OCI-LY1 (cell line): ENCODE data around the gene TPRKB.
"Not testable (repeated sequence)": the region's sequence is repeated elsewhere in the genome, so short reads cannot be mapped to it uniquely, and the experiment has no call there.

ENCODE experiments used
- H2AFZ ChIP-seq: fragments of 200-600 bp; sonication (generic), shearing (Covaris generic); 2 replicates; pipeline ENCODE4 v1.6.0; 2014; ENCODE audit warnings: antibody characterized with exemption, mild to moderate bottlenecking, low read length
- H3F3A ChIP-seq: fragments of 200-600 bp; sonication (generic), shearing (Covaris generic); 2 replicates; pipeline ENCODE4 v1.6.0; 2014; ENCODE audit warnings: mild to moderate bottlenecking, antibody characterized with exemption, low read length, moderate library complexity; ENCODE audit not compliant: insufficient read depth
- H3K27ac ChIP-seq: fragments of 200-600 bp; sonication (generic); 2 replicates; pipeline ENCODE4 v1.5.1; 2014; ENCODE audit warnings: low read length, mixed run types, mild to moderate bottlenecking, low read depth; ENCODE audit not compliant: poor library complexity, severe bottlenecking
- H3K27me3 ChIP-seq: fragments of 200-600 bp; sonication (generic); 2 replicates; pipeline ENCODE4 v1.6.0; 2014; ENCODE audit warnings: antibody characterized with exemption, mild to moderate bottlenecking, low read length, moderate library complexity; ENCODE audit not compliant: insufficient read depth
- H3K36me3 ChIP-seq: fragments of 200-600 bp; sonication (generic); 2 replicates; pipeline ENCODE4 v1.6.1; 2014; ENCODE audit warnings: mild to moderate bottlenecking, antibody characterized with exemption, low read length, moderate library complexity, mixed read lengths; ENCODE audit not compliant: insufficient read depth
- H3K4me1 ChIP-seq: fragments of 200-600 bp; sonication (generic); 2 replicates; pipeline ENCODE4 v1.5.1; 2014; ENCODE audit warnings: mild to moderate bottlenecking, low read length, moderate library complexity; ENCODE audit not compliant: insufficient read depth, severe bottlenecking
- H3K4me2 ChIP-seq: fragments of 200-600 bp; sonication (generic), shearing (Covaris generic); 2 replicates; pipeline ENCODE4 v1.6.1; 2014; ENCODE audit warnings: low read length
- H3K4me3 ChIP-seq: fragments of 200-600 bp; sonication (generic); 2 replicates; pipeline ENCODE4 v1.5.1; 2014; ENCODE audit warnings: low read length, low read depth, mild to moderate bottlenecking, mixed read lengths; ENCODE audit not compliant: poor library complexity, severe bottlenecking
- H3K79me2 ChIP-seq: fragments of 200-600 bp; shearing (Covaris generic); 2 replicates; pipeline ENCODE4 v1.6.1; 2016; ENCODE audit warnings: mixed run types, low read length, mixed read lengths; ENCODE audit not compliant: insufficient read depth
- H3K9ac ChIP-seq: fragments of 200-600 bp; sonication (generic), shearing (Covaris generic); 2 replicates; pipeline ENCODE4 v1.6.1; 2014; ENCODE audit warnings: mild to moderate bottlenecking, low read length, mixed read lengths
- H3K9me2 ChIP-seq: fragments of 200-600 bp; sonication (generic), shearing (Covaris generic); 2 replicates; pipeline ENCODE4 v1.6.1; 2014; ENCODE audit warnings: low read depth, mild to moderate bottlenecking, low read length, mixed read lengths
- H3K9me3 ChIP-seq: fragments of 200-600 bp; shearing (Covaris generic); 2 replicates; pipeline ENCODE4 v1.6.1; 2014; ENCODE audit warnings: low read length, mixed read lengths
- H4K20me1 ChIP-seq: fragments of 200-600 bp; sonication (generic), shearing (Covaris generic); 2 replicates; pipeline ENCODE4 v1.6.0; 2016; ENCODE audit warnings: mild to moderate bottlenecking, low read length; ENCODE audit not compliant: insufficient read depth
- CTCF ChIP-seq: fragments of 200-600 bp; sonication (generic), shearing (Covaris generic); IDR thresholded peaks from 2 replicates; pipeline ENCODE4 v1.5.1; 2017; ENCODE audit warnings: mild to moderate bottlenecking, antibody characterized with exemption, low read length, moderate library complexity, mixed read lengths
- EZH2 ChIP-seq: fragments of 200-600 bp; sonication (generic), shearing (Covaris generic); IDR thresholded peaks from 2 replicates; pipeline ENCODE4 v1.8.0; 2017; ENCODE audit warnings: borderline replicate concordance, mixed run types, mild to moderate bottlenecking, antibody characterized with exemption, low read length, moderate library complexity, mixed read lengths

Gene TPRKB

GRCh38 chr2:73718851-73719621, 18.1 kb downstream of the TPRKB start:
- Histone ChIP-seq H3F3A (no peaks in the 10 kb centered on the region), H3K9me3 (peaks cover 4% of the 10 kb centered on the region; the same call in 1 of the 2 replicates), H3K4me1 (no peaks in the 10 kb centered on the region), H3K4me3 (no peak overlapping the region), H3K9me2 (no peaks in the 10 kb centered on the region), H4K20me1 (no peaks in the 10 kb centered on the region), H3K27me3 (peaks cover 5% of the 10 kb centered on the region; the same call in 1 of the 2 replicates), H3K9ac (no peak overlapping the region), H3K36me3 (no peaks in the 10 kb centered on the region), H3K27ac (no peak overlapping the region), H3K4me2 (no peak overlapping the region), H2AFZ (no peak overlapping the region), H3K79me2 (no peaks in the 10 kb centered on the region)
- TF ChIP-seq EZH2 = no peak
- TF ChIP-seq CTCF = no peak

GRCh38 chr2:73718421-73718820, 18.7 kb downstream of the TPRKB start:
- Histone ChIP-seq H2AFZ (no peak overlapping the region), H3K9ac (no peak overlapping the region), H3K4me2 (no peak overlapping the region), H3K4me1 (no peaks in the 10 kb centered on the region), H3K27me3 (peaks cover 5% of the 10 kb centered on the region; the same call in 1 of the 2 replicates), H3K79me2 (no peaks in the 10 kb centered on the region), H3K36me3 (no peaks in the 10 kb centered on the region), H3F3A (no peaks in the 10 kb centered on the region), H3K4me3 (no peak overlapping the region), H3K9me2 (no peaks in the 10 kb centered on the region), H3K9me3 (peaks cover 8% of the 10 kb centered on the region), H3K27ac (no peak overlapping the region), H4K20me1 (no peaks in the 10 kb centered on the region)
- no peak for TF ChIP-seq CTCF

GRCh38 chr2:73717695-73718094, 19.4 kb downstream of the TPRKB start:
- H3K9me3 ChIP-seq, H3K4me2 ChIP-seq, H3K79me2 ChIP-seq, H3K27me3 ChIP-seq, H3F3A ChIP-seq, H3K9ac ChIP-seq, H3K36me3 ChIP-seq, H4K20me1 ChIP-seq, H3K27ac ChIP-seq, H3K4me3 ChIP-seq, H2AFZ ChIP-seq, H3K4me1 ChIP-seq, H3K9me2 ChIP-seq: not testable (repeated sequence)

- Histone ChIP-seq H3K36me3 (no peaks in the 10 kb centered on the region), H3K9ac (no peak overlapping the region), H3K4me3 (no peak overlapping the region), H3K27me3 (peaks cover 5% of the 10 kb centered on the region; the same call in 1 of the 2 replicates), H3K9me3 (peaks cover 8% of the 10 kb centered on the region), H3K79me2 (no peaks in the 10 kb centered on the region), H4K20me1 (no peaks in the 10 kb centered on the region), H3K27ac (no peak overlapping the region), H2AFZ (no peak overlapping the region), H3K4me2 (no peak overlapping the region), H3F3A (no peaks in the 10 kb centered on the region), H3K9me2 (no peaks in the 10 kb centered on the region), H3K4me1 (no peaks in the 10 kb centered on the region)
- TF ChIP-seq CTCF = no peak
- TF ChIP-seq EZH2 = no peak
Observed at GRCh38 chr2:73717251-73717606, 19.9 kb downstream of the TPRKB start.
